Rectal smooth muscle tissue (tissue), 1 donor: ENCODE data around the gene AFP.

Experiments
- H3K27ac ChIP-seq: one replicate; pipeline ENCODE4 v1.7.0; 2013; ENCODE audit warnings: low read depth, low read length, inconsistent platforms
- H3K27me3 ChIP-seq: one replicate; pipeline ENCODE4 v1.7.0; 2013; ENCODE audit warnings: low read length; ENCODE audit not compliant: control insufficient read depth, insufficient read depth
- H3K36me3 ChIP-seq: one replicate; pipeline ENCODE4 v1.7.0; 2013; ENCODE audit warnings: low read length; ENCODE audit not compliant: control insufficient read depth, insufficient read depth
- H3K4me1 ChIP-seq: one replicate; pipeline ENCODE4 v1.7.0; 2013; ENCODE audit warnings: low read length; ENCODE audit not compliant: control insufficient read depth, insufficient read depth
- H3K4me3 ChIP-seq: one replicate; pipeline ENCODE4 v1.7.0; 2013; ENCODE audit warnings: low read length
- H3K9ac ChIP-seq: one replicate; pipeline ENCODE4 v1.7.0; 2013; ENCODE audit warnings: low read length

AFP gene

GRCh38 chr4:73505567-73505966 is 69.5 kb downstream of the AFP start:
- no peaks in the 10 kb centered on the region for H3K4me1 ChIP-seq
- no peaks in the 10 kb centered on the region for H3K36me3 ChIP-seq
- no peak overlapping the region for H3K9ac ChIP-seq
- no peaks in the 10 kb centered on the region for H3K27me3 ChIP-seq
- H3K4me3 ChIP-seq = no peak overlapping the region
- H3K27ac ChIP-seq = no peak overlapping the region
